CD4-positive, alpha-beta T cell (primary cell): ENCODE results near the gene INTS3. TPM values are rescaled to one million over a fixed set of nuclear protein-coding genes. Genes with fewer than 3 reads are reported as not detected.
"Not testable (repeated sequence)": the region's sequence is repeated elsewhere in the genome, so short reads cannot be mapped to it uniquely, and the experiment has no call there.

Experiments
- ATAC-seq: fragments of 200-7000 bp; cut with Tn5 transposase; one replicate; pipeline ENCODE4 v1.10.0; 2022; ENCODE audit warnings: mild to moderate bottlenecking; ENCODE audit not compliant: poor library complexity
- CTCF ChIA-PET: fragments of 350-600 bp; sonication (Branson Sonifier 250); formaldehyde crosslinking; loops from one replicate; lab custom pipeline; 2021; ENCODE audit warnings: antibody characterized with exemption, inconsistent platforms; lab: Charles Lee
- POLR2A ChIA-PET: fragments of 350-600 bp; sonication (Branson Sonifier 250); formaldehyde crosslinking; loops from one replicate; lab custom pipeline; 2021; ENCODE audit warnings: antibody characterized with exemption, inconsistent platforms; lab: Charles Lee
- DNase-seq, 14 experiments: peaks; one replicate each; pipeline ENCODE4 v3.0.0-alpha.2; 2013 to 2020; ENCODE audit warnings: mixed read lengths in 2 of 14
- H3K27ac ChIP-seq, 2 donors: one replicate each; pipeline versions ENCODE4 v1.5.1 to v1.7.0; 2013; ENCODE audit warnings: low read length in 2 of 2, low read depth in 1 of 2, mild to moderate bottlenecking in 1 of 2
- H3K27me3 ChIP-seq, 2 experiments: 1 replicate in 1 of 2; 2 replicates in 1 of 2; pipeline versions ENCODE4 v1.6.1 to v1.7.0; 2013; ENCODE audit warnings: low read length in 2 of 2, control low read depth in 1 of 2, mild to moderate bottlenecking in 1 of 2, moderate library complexity in 1 of 2; ENCODE audit not compliant: insufficient read depth in 2 of 2, control insufficient read depth in 1 of 2
- H3K36me3 ChIP-seq: one replicate; pipeline ENCODE4 v1.6.1; 2013; ENCODE audit warnings: low read length, control low read depth; ENCODE audit not compliant: insufficient read depth
- H3K4me1 ChIP-seq: one replicate; pipeline ENCODE4 v1.6.1; 2013; ENCODE audit warnings: low read length, control low read depth; ENCODE audit not compliant: insufficient read depth
- H3K4me3 ChIP-seq: one replicate; pipeline ENCODE4 v1.5.1; 2013; ENCODE audit warnings: mild to moderate bottlenecking, low read length, moderate library complexity
- H3K9me3 ChIP-seq, 2 experiments: 1 replicate in 1 of 2; 2 replicates in 1 of 2; pipeline versions ENCODE4 v1.6.1 to v1.7.0; 2013; ENCODE audit warnings: low read length in 2 of 2, mild to moderate bottlenecking in 2 of 2, control low read depth in 1 of 2, moderate library complexity in 1 of 2; ENCODE audit not compliant: control insufficient read depth in 1 of 2, insufficient read depth in 1 of 2
- H3K27ac Mint-ChIP-seq: one replicate; pipeline ENCODE4 v1.8.0; 2020; ENCODE audit warnings: mixed read lengths
- H3K27me3 Mint-ChIP-seq: one replicate; pipeline ENCODE4 v1.8.0; 2021; ENCODE audit warnings: mixed read lengths
- H3K36me3 Mint-ChIP-seq: one replicate; pipeline ENCODE4 v1.8.0; 2021; ENCODE audit warnings: low read depth, mixed read lengths
- H3K4me1 Mint-ChIP-seq: one replicate; pipeline ENCODE4 v1.8.0; 2021; ENCODE audit warnings: low read depth, mixed read lengths
- H3K4me3 Mint-ChIP-seq: one replicate; pipeline ENCODE4 v1.8.0; 2020; ENCODE audit warnings: mild to moderate bottlenecking, mixed read lengths
- H3K9me3 Mint-ChIP-seq: one replicate; pipeline ENCODE4 v1.8.0; 2020; ENCODE audit warnings: mixed read lengths
- CTCF ChIP-seq: fragments of 200-600 bp; IDR thresholded peaks from one replicate; pipeline ENCODE4 v1.8.0; 2022; ENCODE audit warnings: antibody characterized with exemption, mild to moderate bottlenecking
- intact Hi-C, 2 experiments: fragments of 100-400 bp; cut with DNase I in 1 of 2; cut with micrococcal nuclease in 1 of 2; formaldehyde crosslinking; loops; one replicate each; pipeline versions ENCODE4 v1.15.1 to v1.9.0; 2023 to 2025; cut with DNase I, micrococcal nuclease
- total RNA-seq, 174 experiments: library from RNA in 2 of 174; stranded (reverse) in 2 of 174; gene quantifications; one replicate each; pipeline ENCODE4 v1.2.3 and lab custom pipeline; 2021 to 2026

INTS3 gene
- total RNA-seq, 2 experiments from 2014 or later: 24.9 to 27.4 TPM

- Mint-ChIP-seq H3K9me3 (no peaks in the 10 kb centered on the region), H3K4me3 (peak overlapping the region; percentile 42), H3K27me3 (no peaks in the 10 kb centered on the region), H3K4me1 (peaks cover 25% of the 10 kb centered on the region), H3K27ac (no peak overlapping the region), H3K36me3 (no peaks in the 10 kb centered on the region)
- H3K36me3 ChIP-seq: no peaks in the 10 kb centered on the region
- TF ChIP-seq CTCF: no peak
- H3K4me1 ChIP-seq: peaks cover 37% of the 10 kb centered on the region
- no peak overlapping the region for H3K4me3 ChIP-seq
- ChIA-PET CTCF (no interaction called here), POLR2A (no interaction called here)
- ATAC-seq: no peak
- intact Hi-C loops: no loop called here
- no peaks in the 10 kb centered on the region for H3K9me3 ChIP-seq
- no peaks in the 10 kb centered on the region for H3K27me3 ChIP-seq
- DNase-seq: no peak
- H3K27ac ChIP-seq: no peak overlapping the region
Observed at GRCh38 chr1:153778824-153779519, 51.1 kb downstream of the INTS3 start.

- POLR2A ChIA-PET: no interaction called here
- H3K9me3 Mint-ChIP-seq: no peaks in the 10 kb centered on the region
- peaks cover 34% of the 10 kb centered on the region for H3K4me1 ChIP-seq
Observed at GRCh38 chr1:153779781-153780541, 52.1 kb downstream of the INTS3 start.

GRCh38 chr1:153780551-153780950 is 52.7 kb downstream of the INTS3 start:
- intact Hi-C loops: no loop called here
- POLR2A ChIA-PET: no interaction called here
- H3K4me3 ChIP-seq: no peak overlapping the region

More at GRCh38 chr1:153779781-153780541, 52.1 kb downstream of the INTS3 start:
- no peaks in the 10 kb centered on the region for H3K36me3 ChIP-seq
- H3K27me3 ChIP-seq: no peaks in the 10 kb centered on the region
- Mint-ChIP-seq H3K36me3 (no peaks in the 10 kb centered on the region), H3K27me3 (no peaks in the 10 kb centered on the region), H3K4me1 (peaks cover 17% of the 10 kb centered on the region), H3K27ac (no peak overlapping the region), H3K4me3 (peak overlapping the region; percentile 23)
- no peak overlapping the region for H3K4me3 ChIP-seq
- no peak for DNase-seq
- CTCF ChIA-PET: no interaction called here
- TF ChIP-seq CTCF: no peak
- H3K27ac ChIP-seq: no peak overlapping the region
- no peaks in the 10 kb centered on the region for H3K9me3 ChIP-seq
- intact Hi-C loops: no loop called here
- no peak for ATAC-seq

GRCh38 chr1:153782648-153783047 is 54.8 kb downstream of the INTS3 start:
- H3K27ac ChIP-seq: peak overlapping the region in 1 of 2 donors; percentile 96
- intact Hi-C loops: not testable (repeated sequence)

More at GRCh38 chr1:153780551-153780950, 52.7 kb downstream of the INTS3 start:
- peaks cover 17% of the 10 kb centered on the region for H3K4me1 Mint-ChIP-seq
- Histone ChIP-seq H3K36me3 (no peaks in the 10 kb centered on the region), H3K27ac (no peak overlapping the region), H3K9me3 (no peaks in the 10 kb centered on the region), H3K4me1 (peaks cover 30% of the 10 kb centered on the region), H3K27me3 (no peaks in the 10 kb centered on the region)
- ATAC-seq: no peak
- H3K9me3 Mint-ChIP-seq: no peaks in the 10 kb centered on the region
- CTCF ChIA-PET: no interaction called here
- H3K27ac Mint-ChIP-seq: no peak overlapping the region
- no peaks in the 10 kb centered on the region for H3K36me3 Mint-ChIP-seq
- no peak for TF ChIP-seq CTCF
- no peak for DNase-seq
- no peaks in the 10 kb centered on the region for H3K27me3 Mint-ChIP-seq
- no peak overlapping the region for H3K4me3 Mint-ChIP-seq

More at GRCh38 chr1:153782648-153783047, 54.8 kb downstream of the INTS3 start:
- H3K9me3 Mint-ChIP-seq, H3K36me3 ChIP-seq, H3K27me3 ChIP-seq, DNase-seq, H3K9me3 ChIP-seq, ATAC-seq, H3K36me3 Mint-ChIP-seq, H3K27me3 Mint-ChIP-seq, CTCF ChIA-PET: not testable (repeated sequence)
- peaks cover 16% of the 10 kb centered on the region for H3K4me1 ChIP-seq
- POLR2A ChIA-PET: interaction anchor here (1.0 kb wide), 1 partner anchor 176 kb away, joined by 3 read pairs; no protein-coding TSS in a partner anchor
- peak overlapping the region; percentile 73 for H3K4me3 ChIP-seq
- Mint-ChIP-seq H3K4me1 (peaks cover 11% of the 10 kb centered on the region), H3K27ac (peak overlapping the region; percentile 97), H3K4me3 (peak overlapping the region; percentile 94)
